Measurements from ENCODE around the gene LCE1E.

Gene LCE1E

GRCh38 chr1:152745765-152746444 lies 40.2 kb upstream of the LCE1E start:
- no peaks in the 10 kb centered on the region for H3K27me3 Mint-ChIP-seq (ENCODE audit: low read depth)
- no peaks in the 10 kb centered on the region for H3K36me3 Mint-ChIP-seq (ENCODE audit: low read depth)
- H3K9me3 Mint-ChIP-seq: peaks cover 49% of the 10 kb centered on the region
- H3K4me1 Mint-ChIP-seq: no peaks in the 10 kb centered on the region
- TF ChIP-seq CTCF (IDR thresholded peaks at IDR 0.05; ENCODE audit: unreplicated experiment in 3 of 3): no peak
- H3K27ac Mint-ChIP-seq: no peak overlapping the region
- no peak overlapping the region for H3K4me3 Mint-ChIP-seq

- H3K4me1 Mint-ChIP-seq: no peaks in the 10 kb centered on the region
- no peaks in the 10 kb centered on the region for H3K36me3 Mint-ChIP-seq (ENCODE audit: low read depth)
- H3K9me3 Mint-ChIP-seq: peaks cover 42% of the 10 kb centered on the region
- no peaks in the 10 kb centered on the region for H3K27me3 Mint-ChIP-seq (ENCODE audit: low read depth)
- TF ChIP-seq CTCF (IDR thresholded peaks at IDR 0.05; ENCODE audit: unreplicated experiment in 3 of 3): no peak
- no peak overlapping the region for H3K4me3 Mint-ChIP-seq
- H3K27ac Mint-ChIP-seq: no peak overlapping the region
Measured at GRCh38 chr1:152747831-152748230, 38.2 kb upstream of the LCE1E start.

- no peak overlapping the region for H3K27ac Mint-ChIP-seq
- no peak overlapping the region for H3K4me3 Mint-ChIP-seq
- no peaks in the 10 kb centered on the region for H3K4me1 Mint-ChIP-seq
- peaks cover 38% of the 10 kb centered on the region for H3K9me3 Mint-ChIP-seq
- no peaks in the 10 kb centered on the region for H3K27me3 Mint-ChIP-seq (ENCODE audit: low read depth)
- no peaks in the 10 kb centered on the region for H3K36me3 Mint-ChIP-seq (ENCODE audit: low read depth)
- no peak for TF ChIP-seq CTCF (IDR thresholded peaks at IDR 0.05; ENCODE audit: unreplicated experiment in 3 of 3)
Measured at GRCh38 chr1:152752225-152752624, 33.8 kb upstream of the LCE1E start.

- Mint-ChIP-seq H3K27ac (no peak overlapping the region), H3K4me1 (no peaks in the 10 kb centered on the region), H3K27me3 (ENCODE audit: low read depth) (no peaks in the 10 kb centered on the region), H3K9me3 (peaks cover 40% of the 10 kb centered on the region), H3K4me3 (no peak overlapping the region), H3K36me3 (ENCODE audit: low read depth) (no peaks in the 10 kb centered on the region)
- no peak for TF ChIP-seq CTCF (IDR thresholded peaks at IDR 0.05; ENCODE audit: unreplicated experiment in 3 of 3)
Measured at GRCh38 chr1:152753586-152753985, 32.5 kb upstream of the LCE1E start.

GRCh38 chr1:152756872-152757271 lies 29.2 kb upstream of the LCE1E start:
- Mint-ChIP-seq H3K27me3 (ENCODE audit: low read depth) (no peaks in the 10 kb centered on the region), H3K4me3 (no peak overlapping the region), H3K9me3 (peaks cover 55% of the 10 kb centered on the region), H3K27ac (no peak overlapping the region), H3K36me3 (ENCODE audit: low read depth) (peaks cover 9% of the 10 kb centered on the region), H3K4me1 (no peaks in the 10 kb centered on the region)
- TF ChIP-seq CTCF (IDR thresholded peaks at IDR 0.05; ENCODE audit: unreplicated experiment in 3 of 3): no peak

GRCh38 chr1:152757747-152758146 lies 28.3 kb upstream of the LCE1E start, which contains the start of gene KPRP:
KPRP (plus strand) TSS chr1:152758025; CDS start chr1:152759589, 1,564 bp downstream.
- no peak within 1 kb of the TSS for H3K4me3 Mint-ChIP-seq
- no peak within 1 kb of the TSS for H3K27ac Mint-ChIP-seq
- no peaks in the 10 kb centered on the region for H3K27me3 Mint-ChIP-seq (ENCODE audit: low read depth)
- no peak for TF ChIP-seq CTCF (IDR thresholded peaks at IDR 0.05; ENCODE audit: unreplicated experiment in 3 of 3)
- H3K4me1 Mint-ChIP-seq: no peaks in the 10 kb centered on the region
- peaks cover 9% of the 10 kb centered on the region for H3K36me3 Mint-ChIP-seq (ENCODE audit: low read depth)
- peaks cover 58% of the 10 kb centered on the region for H3K9me3 Mint-ChIP-seq
